ENCODE results near the gene AGAP6.
"Not testable (repeated sequence)": the region's sequence is repeated elsewhere in the genome, so short reads cannot be mapped to it uniquely, and the experiment has no call there.

The AGAP6 gene

GRCh38 chr10:49988376-49988775 lies at the start of gene AGAP6:
Gene AGAP6 (plus strand): TSS chr10:49988406. CDS start chr10:49988716, 310 bp downstream.
- not testable (repeated sequence) for DNase-seq

GRCh38 chr10:49941447-49942338 lies 46.5 kb upstream of the AGAP6 start, which contains the start of the genes PARG and TIMM23B:
Gene PARG (minus strand): TSS chr10:49942027. CDS start chr10:49941725, 302 bp downstream.
Gene TIMM23B (plus strand): TSS chr10:49942053. CDS start chr10:49942195, 142 bp downstream.
- DNase-seq: peak; percentile 77

GRCh38 chr10:49942339-49942705 lies 45.9 kb upstream of the AGAP6 start:
- not testable (repeated sequence) for DNase-seq

GRCh38 chr10:49943607-49944006 lies 44.6 kb upstream of the AGAP6 start:
- DNase-seq: not testable (repeated sequence)

GRCh38 chr10:49948142-49948541 lies 40.1 kb upstream of the AGAP6 start:
- DNase-seq: not testable (repeated sequence)

GRCh38 chr10:49948737-49949136 lies 39.5 kb upstream of the AGAP6 start:
- not testable (repeated sequence) for DNase-seq

GRCh38 chr10:49952006-49952405 lies 36.2 kb upstream of the AGAP6 start:
- DNase-seq: not testable (repeated sequence)

- DNase-seq: not testable (repeated sequence)
Observed at GRCh38 chr10:49953122-49953521, 35.1 kb upstream of the AGAP6 start.

GRCh38 chr10:49970331-49970857 lies 17.8 kb upstream of the AGAP6 start:
- DNase-seq: not testable (repeated sequence)

GRCh38 chr10:49971466-49971865 lies 16.7 kb upstream of the AGAP6 start:
- not testable (repeated sequence) for DNase-seq

- not testable (repeated sequence) for DNase-seq
Observed at GRCh38 chr10:49972094-49972493, 16.1 kb upstream of the AGAP6 start.

- DNase-seq: not testable (repeated sequence)
Observed at GRCh38 chr10:49977756-49978155, 10.4 kb upstream of the AGAP6 start.

- not testable (repeated sequence) for DNase-seq
Observed at GRCh38 chr10:49987207-49987606, 999 bp upstream of the AGAP6 start.

- DNase-seq: not testable (repeated sequence)
Observed at GRCh38 chr10:49995321-49995720, 7.1 kb downstream of the AGAP6 start.

- DNase-seq: not testable (repeated sequence)
Observed at GRCh38 chr10:50014024-50014423, 25.8 kb downstream of the AGAP6 start.

GRCh38 chr10:50015596-50016220 lies 27.5 kb downstream of the AGAP6 start:
- not testable (repeated sequence) for DNase-seq

- DNase-seq: not testable (repeated sequence)
Observed at GRCh38 chr10:50016926-50017325, 28.7 kb downstream of the AGAP6 start.

- not testable (repeated sequence) for DNase-seq
Observed at GRCh38 chr10:50017646-50018045, 29.4 kb downstream of the AGAP6 start.

GRCh38 chr10:50019279-50019678 lies 31.1 kb downstream of the AGAP6 start:
- not testable (repeated sequence) for DNase-seq

- DNase-seq: not testable (repeated sequence)
Observed at GRCh38 chr10:50020451-50021024, 32.3 kb downstream of the AGAP6 start.

- DNase-seq: no peak
Observed at GRCh38 chr10:50021646-50022045, 33.4 kb downstream of the AGAP6 start.

- DNase-seq: not testable (repeated sequence)
Observed at GRCh38 chr10:50024716-50025383, 36.6 kb downstream of the AGAP6 start.

All from stimulated activated CD4-positive, alpha-beta T cell treated with anti-CD3 and anti-CD28 coated beads, Interleukin-4, amount 100 ng/mL, for 1 hour (primary cell).